ENCODE data around the gene ZYX.

The ZYX gene

DNA sequence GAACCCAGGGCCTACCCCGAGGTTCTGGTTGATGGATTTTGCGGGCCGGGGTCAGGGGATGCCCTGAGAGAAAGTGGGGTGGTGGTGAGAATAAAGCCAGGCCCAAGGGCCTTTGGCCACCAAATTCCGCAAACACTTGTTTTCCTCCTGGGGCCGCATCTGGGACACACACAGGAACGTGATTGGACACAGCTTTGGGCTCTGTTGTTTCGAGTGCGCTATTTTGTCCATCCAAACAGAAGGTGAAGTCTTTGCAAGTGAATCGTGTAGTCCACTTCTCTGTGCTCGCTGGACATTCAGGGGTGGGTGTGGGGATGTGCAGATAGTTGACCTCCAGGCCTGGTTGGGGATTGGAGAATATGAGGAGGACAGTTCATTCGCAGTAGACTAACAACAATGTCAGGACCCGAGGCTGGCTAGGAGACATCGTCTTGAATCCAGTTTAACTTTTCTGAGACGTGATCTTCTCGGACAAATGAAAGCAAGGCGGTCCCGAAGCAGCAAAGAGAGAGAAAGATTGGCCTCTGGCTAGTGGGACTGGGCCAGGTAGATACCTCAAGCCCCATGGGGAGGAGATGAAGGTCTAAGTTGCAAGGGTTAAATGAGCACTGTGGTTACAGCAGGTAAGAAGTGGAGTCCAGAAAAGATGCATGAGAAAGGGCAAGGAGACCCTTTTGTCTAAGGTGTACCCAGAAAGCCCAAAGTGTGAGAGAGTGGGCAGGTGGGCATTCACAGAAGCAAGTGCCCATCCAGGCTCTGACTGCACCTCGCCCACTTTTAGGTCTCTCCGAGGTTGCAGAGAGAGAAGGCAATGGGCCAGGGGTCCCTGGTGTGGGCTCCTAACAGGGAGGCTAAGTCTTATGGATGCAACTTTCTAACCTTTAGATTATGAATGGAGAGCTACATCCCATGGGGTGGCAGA lies 17.9 kb upstream of the ZYX start:
- no peak for DNase-seq

- no peak for DNase-seq
Measured at GRCh38 chr7:143367972-143368371, 13.2 kb upstream of the ZYX start.

- no peak for DNase-seq
Measured at GRCh38 chr7:143368387-143368786, 12.8 kb upstream of the ZYX start.

- DNase-seq = no peak
Measured at GRCh38 chr7:143369678-143370651, 11.2 kb upstream of the ZYX start.

GRCh38 chr7:143372070-143372469 lies 9.1 kb upstream of the ZYX start:
- no peak for DNase-seq

DNA sequence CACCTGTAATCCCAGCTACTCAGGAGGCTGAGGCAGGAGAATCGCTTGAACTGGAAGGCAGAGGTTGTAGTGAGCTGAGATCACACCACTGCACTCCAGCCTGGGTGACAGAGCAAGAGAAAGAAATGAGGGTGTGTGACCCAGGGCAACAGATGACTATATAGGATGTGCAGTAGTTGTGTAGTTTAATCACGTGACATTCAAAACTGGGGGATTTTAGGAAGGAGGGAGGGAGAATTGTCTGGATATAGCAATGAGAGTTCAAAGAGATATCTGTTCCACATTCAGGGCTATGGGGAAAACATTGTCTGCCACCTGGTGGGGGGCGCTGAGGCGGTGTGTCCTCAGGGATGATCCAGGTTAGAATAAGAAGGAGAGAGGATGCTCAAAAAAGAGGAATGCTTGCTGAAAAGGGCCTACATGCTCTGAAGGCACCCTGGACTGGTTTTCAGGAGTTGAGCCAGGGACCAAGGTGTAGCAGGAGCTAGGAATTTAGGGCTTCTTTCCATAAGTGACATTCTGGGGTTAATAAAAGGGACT lies 7.8 kb upstream of the ZYX start:
- DNase-seq = no peak

DNA sequence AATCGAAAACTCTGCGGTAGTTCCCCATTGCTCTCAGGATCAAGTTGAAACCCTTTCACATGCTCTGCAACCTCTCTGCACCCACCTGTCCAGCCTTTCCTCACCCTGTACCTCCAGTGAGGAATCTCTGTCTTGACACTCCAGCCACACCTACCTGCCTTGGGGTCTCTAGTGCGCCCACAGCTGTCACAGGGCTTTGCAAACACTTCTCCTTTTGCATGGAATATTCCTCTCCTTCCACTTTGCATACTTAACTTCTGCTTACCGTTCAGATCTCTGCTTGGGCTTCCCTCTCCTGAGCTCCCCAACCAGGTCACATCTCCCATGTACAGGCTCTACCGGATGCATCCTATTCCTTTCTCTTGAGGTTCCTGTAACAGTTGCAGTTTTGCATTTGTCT lies 6.6 kb upstream of the ZYX start:
- DNase-seq = no peak

- no peak for DNase-seq
Measured at GRCh38 chr7:143375298-143376034, 5.7 kb upstream of the ZYX start.

DNA sequence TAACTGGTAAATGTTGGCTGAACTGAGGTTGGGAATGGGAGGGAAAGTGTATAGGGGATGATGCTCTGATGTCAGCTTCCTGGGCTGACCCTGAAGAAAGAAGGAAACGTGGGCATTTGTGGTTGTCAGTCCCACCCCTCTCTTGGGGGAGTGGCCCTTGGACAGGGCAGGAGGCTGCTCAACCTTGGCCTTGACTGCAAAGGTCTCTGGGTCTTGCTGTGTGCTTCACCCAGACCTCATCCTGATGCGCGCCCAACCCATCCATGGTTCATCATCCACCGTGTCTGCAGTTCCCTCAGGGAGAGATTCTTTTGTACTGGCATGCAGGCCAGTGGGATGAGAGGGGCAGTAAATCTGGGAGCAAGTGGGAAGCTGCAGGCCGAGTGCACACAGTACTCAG lies 4.7 kb upstream of the ZYX start:
- DNase-seq = no peak

DNA sequence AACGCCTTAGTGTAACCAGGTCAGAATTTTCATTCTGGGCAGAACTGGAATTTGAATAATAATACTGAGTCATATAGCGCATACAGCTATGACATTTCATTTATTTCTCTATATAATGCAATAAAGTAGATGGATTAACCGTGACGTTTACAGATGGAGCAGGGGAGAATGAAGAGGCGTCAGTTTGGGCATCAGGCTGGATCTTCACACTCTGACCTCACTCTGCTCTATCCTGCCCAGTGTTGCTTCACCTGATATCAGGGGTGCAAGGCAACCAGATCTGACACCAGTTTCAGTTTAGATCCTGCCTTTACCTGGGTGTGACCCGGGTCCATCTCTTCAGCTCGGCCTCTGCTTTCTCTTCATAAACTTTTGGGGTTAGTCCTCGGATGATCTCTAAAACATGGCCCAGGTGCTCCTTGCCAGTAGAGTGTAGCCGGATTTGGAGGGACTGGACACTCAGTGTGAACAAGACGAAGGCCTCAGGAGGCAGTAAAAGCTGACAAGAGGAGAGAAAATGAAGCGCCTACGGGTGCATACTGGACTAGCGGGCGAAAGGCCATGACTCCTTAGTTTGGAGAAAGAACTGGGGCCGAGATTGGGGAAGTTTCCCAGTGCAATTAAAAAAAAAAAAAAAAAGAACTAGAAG lies 1.4 kb upstream of the ZYX start:
- no peak for DNase-seq

GRCh38 chr7:143380260-143380645 lies 892 bp upstream of the ZYX start:
- DNase-seq = peak; percentile 23

GRCh38 chr7:143381427-143382125 lies 431 bp downstream of the ZYX start:
- DNase-seq = no peak

DNA sequence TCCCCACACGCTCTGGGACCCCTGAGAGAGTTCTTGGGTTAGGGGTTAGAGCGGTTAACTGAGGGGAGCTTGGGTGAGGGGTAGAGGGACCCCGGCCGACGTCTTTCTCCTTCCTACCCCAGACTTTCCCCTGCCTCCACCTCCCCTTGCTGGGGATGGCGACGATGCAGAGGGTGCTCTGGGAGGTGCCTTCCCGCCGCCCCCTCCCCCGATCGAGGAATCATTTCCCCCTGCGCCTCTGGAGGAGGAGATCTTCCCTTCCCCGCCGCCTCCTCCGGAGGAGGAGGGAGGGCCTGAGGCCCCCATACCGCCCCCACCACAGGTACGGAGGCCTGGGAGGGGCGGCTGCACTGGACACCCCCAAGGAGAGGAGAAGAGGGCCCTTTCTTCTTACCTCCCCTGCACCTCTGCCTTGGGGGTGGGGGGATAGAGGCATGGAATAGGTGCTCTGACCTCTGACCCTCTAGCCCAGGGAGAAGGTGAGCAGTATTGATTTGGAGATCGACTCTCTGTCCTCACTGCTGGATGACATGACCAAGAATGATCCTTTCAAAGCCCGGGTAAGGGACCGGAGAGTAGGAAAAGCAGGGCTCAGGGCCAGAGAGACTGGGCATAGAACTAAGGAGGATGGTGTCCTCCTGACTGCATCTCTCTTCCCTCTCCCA lies 1.1 kb downstream of the ZYX start:
- DNase-seq = no peak

DNA sequence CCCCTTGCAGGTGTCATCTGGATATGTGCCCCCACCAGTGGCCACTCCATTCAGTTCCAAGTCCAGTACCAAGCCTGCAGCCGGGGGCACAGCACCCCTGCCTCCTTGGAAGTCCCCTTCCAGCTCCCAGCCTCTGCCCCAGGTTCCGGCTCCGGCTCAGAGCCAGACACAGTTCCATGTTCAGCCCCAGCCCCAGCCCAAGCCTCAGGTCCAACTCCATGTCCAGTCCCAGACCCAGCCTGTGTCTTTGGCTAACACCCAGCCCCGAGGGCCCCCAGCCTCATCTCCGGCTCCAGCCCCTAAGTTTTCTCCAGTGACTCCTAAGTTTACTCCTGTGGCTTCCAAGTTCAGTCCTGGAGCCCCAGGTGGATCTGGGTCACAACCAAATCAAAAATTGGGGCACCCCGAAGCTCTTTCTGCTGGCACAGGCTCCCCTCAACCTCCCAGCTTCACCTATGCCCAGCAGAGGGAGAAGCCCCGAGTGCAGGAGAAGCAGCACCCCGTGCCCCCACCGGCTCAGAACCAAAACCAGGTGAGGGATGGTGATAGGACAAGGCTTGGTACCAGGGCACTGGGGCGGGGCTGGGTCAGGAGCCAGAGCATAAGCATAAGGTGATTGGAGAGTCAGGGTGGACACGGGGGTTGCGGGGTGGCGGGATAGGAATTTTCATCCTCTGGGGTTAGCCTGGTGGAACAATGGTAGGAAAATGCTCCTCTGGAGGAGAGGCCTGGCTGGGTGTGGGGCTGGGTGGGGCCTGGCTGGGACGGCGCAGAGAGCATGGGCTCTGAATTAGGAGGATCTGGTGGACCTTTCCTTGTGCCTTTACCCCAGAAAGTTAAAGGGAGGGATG lies 1.9 kb downstream of the ZYX start:
- no peak for DNase-seq

DNA sequence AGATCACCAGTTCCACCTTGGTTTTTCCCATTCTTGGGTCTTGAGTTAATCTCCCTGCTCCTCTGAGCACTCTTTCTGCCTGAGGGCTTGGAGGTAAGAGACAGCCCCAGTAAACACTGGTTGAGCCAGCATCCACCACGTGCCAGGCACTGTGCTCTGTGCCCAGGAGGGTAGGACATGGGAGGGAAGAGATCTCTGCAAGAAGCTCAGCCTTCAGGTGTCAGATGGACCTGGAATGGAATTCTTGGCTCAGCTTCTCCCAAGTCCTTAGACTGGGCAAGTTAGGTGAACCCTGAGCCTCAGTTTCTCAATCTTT lies 2.5 kb downstream of the ZYX start:
- DNase-seq = no peak

GRCh38 chr7:143384148-143384547 lies 3.0 kb downstream of the ZYX start:
- no peak for DNase-seq

DNA sequence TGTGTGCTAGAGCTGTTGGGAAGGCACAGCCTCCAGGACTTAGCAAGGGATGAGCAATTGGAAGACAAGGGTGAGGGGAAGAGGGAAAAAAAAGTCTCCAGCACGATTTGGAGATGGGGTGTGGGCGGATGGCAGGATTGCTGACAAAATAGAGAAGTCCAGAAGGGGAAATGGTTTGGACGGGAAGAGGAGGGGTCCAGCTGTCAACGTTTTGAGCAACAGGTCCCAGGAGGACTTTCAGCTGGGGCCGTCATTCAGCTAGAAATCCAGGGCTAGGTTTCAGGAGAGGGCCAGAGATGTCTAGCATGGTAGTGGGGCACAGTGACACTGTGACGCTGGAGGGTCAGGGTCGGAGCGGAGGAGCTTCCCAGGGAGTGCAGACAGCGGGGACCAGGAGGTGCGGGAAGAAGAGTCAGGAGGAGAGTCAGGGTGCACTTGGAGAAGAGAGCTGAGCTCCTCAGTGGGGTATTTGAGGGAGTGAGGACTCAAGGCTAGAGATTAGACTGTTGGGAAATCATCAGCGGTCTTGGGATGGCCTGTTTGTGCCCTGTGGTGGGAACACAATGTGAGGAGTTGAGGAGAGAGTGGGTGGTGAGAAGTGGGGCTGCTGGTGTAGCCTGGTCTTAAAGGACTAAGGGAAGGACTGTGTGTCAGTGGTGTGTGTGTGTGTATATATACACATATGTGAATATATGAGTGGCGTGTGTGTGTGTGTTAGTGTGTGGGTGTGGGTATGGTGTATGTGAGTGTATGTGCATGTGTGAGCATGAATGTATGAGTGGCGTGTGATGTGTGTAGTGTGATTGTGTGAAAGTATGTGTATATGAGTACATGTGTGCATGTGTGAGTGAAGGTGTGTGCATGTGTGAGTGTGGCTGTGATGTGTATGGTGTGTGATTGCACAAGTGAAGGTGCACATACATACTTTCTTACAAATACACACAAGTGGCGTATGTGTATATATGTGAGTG lies 3.8 kb downstream of the ZYX start:
- no peak for DNase-seq

DNA sequence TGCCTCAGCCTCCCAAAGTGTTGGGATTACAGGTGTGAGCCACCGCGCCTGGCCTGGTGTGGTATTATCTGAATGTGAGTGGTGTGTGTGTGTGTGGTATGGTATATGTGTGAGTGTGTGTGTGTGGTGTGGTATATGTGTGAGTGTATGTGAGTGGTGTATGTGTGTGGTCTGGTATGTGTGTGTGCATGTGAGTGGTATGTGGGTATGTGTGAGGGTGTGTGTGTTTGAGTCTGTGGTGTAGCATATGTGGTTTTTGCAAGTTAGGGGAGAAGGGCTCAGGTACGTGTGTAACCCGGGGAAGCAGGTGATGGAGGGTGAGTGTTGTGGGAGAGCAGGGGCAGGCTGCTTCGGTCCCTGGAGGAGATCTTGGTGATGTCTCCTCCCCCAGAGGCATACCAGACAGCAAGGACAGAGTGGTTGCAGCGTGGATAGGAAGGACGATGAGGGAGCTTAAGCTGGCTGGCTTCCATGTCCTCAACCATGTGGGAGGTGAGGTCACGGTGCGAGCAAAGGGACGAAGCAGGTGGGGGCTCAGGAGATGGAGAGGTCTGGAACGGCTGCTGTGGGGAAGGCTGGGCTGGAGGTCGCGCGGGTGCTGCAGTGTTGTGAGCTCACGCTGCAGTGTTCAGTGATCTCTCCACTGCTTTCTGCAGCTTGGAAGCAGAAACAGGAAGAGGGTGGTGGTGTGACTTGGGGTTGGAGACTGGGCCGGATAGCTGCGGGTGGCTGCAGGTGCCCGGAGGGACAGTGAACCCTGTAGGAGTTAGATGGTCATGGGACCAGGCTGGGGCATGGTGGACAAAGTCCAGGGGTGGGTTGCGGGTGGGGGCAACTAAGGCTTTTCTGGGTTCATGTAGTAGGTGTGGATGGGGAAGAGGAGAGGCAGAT lies 5.0 kb downstream of the ZYX start:
- no peak for DNase-seq
